Endothelial cell of umbilical vein (primary cell): ENCODE data around the gene PTPDC1. TPM values are rescaled to one million over a fixed set of nuclear protein-coding genes. Genes with fewer than 3 reads are reported as not detected.

ENCODE experiments used
- BruUV-seq: library from RNA; stranded (reverse); fragments of 400-500 nt; replicated peaks from 2 replicates; lab custom pipeline; 2021; lab: Mats Ljungman, UMichigan
- CTCF ChIA-PET: fragments of 300-600, 350-600 bp; sonication (Branson Sonifier 250); formaldehyde crosslinking; loops from one replicate; lab custom pipeline; 2021; ENCODE audit warnings: antibody characterized with exemption, inconsistent platforms; lab: Charles Lee
- POLR2A ChIA-PET: fragments of 300-600, 350-600 bp; sonication (Branson Sonifier 250); formaldehyde crosslinking; loops from one replicate; lab custom pipeline; 2021; ENCODE audit warnings: antibody characterized with exemption, inconsistent platforms; lab: Charles Lee
- DNase-seq: peaks from one replicate; pipeline ENCODE4 v3.0.0-alpha.2; 2011; ENCODE audit warnings: low read depth, low spot score
- FAIRE-seq: peaks from 2 replicates; lab custom pipeline; 2011; peaks lifted over from hg19 to GRCh38; lab: Jason Lieb, UNC
- H2AFZ ChIP-seq: 2 replicates; pipeline ENCODE4 v1.6.0; 2012; ENCODE audit warnings: low read depth, low read length, control low read depth, inconsistent platforms
- H3K27ac ChIP-seq: 2 replicates; pipeline ENCODE4 v1.5.1; 2011; ENCODE audit warnings: low read depth, mild to moderate bottlenecking, control low read depth, low read length, moderate library complexity; ENCODE audit not compliant: insufficient read depth
- H3K27me3 ChIP-seq, 2 experiments: 2 replicates each; pipeline versions ENCODE4 v1.6.0 to v1.6.1; 2011; ENCODE audit warnings: low read length in 2 of 2, mixed read lengths in 1 of 2; ENCODE audit not compliant: control insufficient read depth in 2 of 2, insufficient read depth in 2 of 2
- H3K36me3 ChIP-seq, 2 experiments: 2 replicates in 1 of 2; 3 replicates in 1 of 2; pipeline ENCODE4 v1.5.1; 2011; ENCODE audit warnings: low read length in 2 of 2, mild to moderate bottlenecking in 1 of 2, moderate library complexity in 1 of 2; ENCODE audit not compliant: control insufficient read depth in 2 of 2, insufficient read depth in 2 of 2; ENCODE audit errors: extremely low read depth in 1 of 2
- H3K4me1 ChIP-seq: 3 replicates; pipeline ENCODE4 v1.5.1; 2011; ENCODE audit warnings: mild to moderate bottlenecking, low read length; ENCODE audit not compliant: control insufficient read depth, insufficient read depth; ENCODE audit errors: extremely low read depth
- H3K4me2 ChIP-seq: 2 replicates; pipeline ENCODE4 v1.6.1; 2011; ENCODE audit warnings: low read length, control low read depth, mixed read lengths; ENCODE audit not compliant: insufficient read depth
- H3K4me3 ChIP-seq, 3 experiments: fragments of 200-600 bp in 1 of 3; sonication (generic), shearing (Covaris generic) in 1 of 3; replicated peaks in 1 of 3; 2 replicates each; pipeline ENCODE4 v1.5.1; 2011 to 2016; ENCODE audit warnings: control low read depth in 3 of 3, low read length in 3 of 3, mild to moderate bottlenecking in 2 of 3, inconsistent platforms in 1 of 3, low read depth in 1 of 3, moderate library complexity in 1 of 3; ENCODE audit not compliant: insufficient read depth in 1 of 3
- H3K79me2 ChIP-seq: 2 replicates; pipeline ENCODE4 v1.6.0; 2012; ENCODE audit warnings: low read length, inconsistent platforms; ENCODE audit not compliant: control insufficient read depth, insufficient read depth
- H3K9ac ChIP-seq: replicated peaks from 2 replicates; pipeline ENCODE3; 2011; ENCODE audit warnings: low read length, control low read depth; ENCODE audit not compliant: insufficient read depth; ENCODE audit errors: extremely low read depth
- H3K9me1 ChIP-seq: replicated peaks from 3 replicates; pipeline ENCODE4 v1.6.0; 2011; ENCODE audit warnings: mild to moderate bottlenecking, low read length; ENCODE audit not compliant: control insufficient read depth, insufficient read depth; ENCODE audit errors: extremely low read depth
- H3K9me3 ChIP-seq: replicated peaks from 2 replicates; pipeline ENCODE4 v1.5.1; 2012; ENCODE audit warnings: low read length, inconsistent platforms; ENCODE audit not compliant: control insufficient read depth, insufficient read depth
- H4K20me1 ChIP-seq: replicated peaks from 2 replicates; pipeline ENCODE3; 2011; ENCODE audit warnings: mild to moderate bottlenecking, low read length; ENCODE audit not compliant: control insufficient read depth, insufficient read depth; ENCODE audit errors: extremely low read depth
- EZH2 ChIP-seq: IDR thresholded peaks from 2 replicates; pipeline ENCODE4 v1.6.1; 2012; ENCODE audit warnings: borderline replicate concordance, low read depth, mild to moderate bottlenecking, moderate library complexity, low read length, inconsistent platforms; ENCODE audit not compliant: severe bottlenecking
- FOS ChIP-seq: IDR thresholded peaks from 2 replicates; pipeline ENCODE4 v1.6.1; 2011; ENCODE audit warnings: mild to moderate bottlenecking, low read length, moderate library complexity, borderline replicate concordance; ENCODE audit not compliant: insufficient read depth
- GATA2 ChIP-seq: IDR thresholded peaks from 2 replicates; pipeline ENCODE4 v1.7.0; 2011; ENCODE audit warnings: low read depth, mild to moderate bottlenecking, moderate library complexity, mixed read lengths, low read length; ENCODE audit not compliant: insufficient read length, insufficient read depth
- JUN ChIP-seq: IDR thresholded peaks from 2 replicates; pipeline ENCODE4 v1.6.1; 2011; ENCODE audit warnings: borderline replicate concordance, low read depth; ENCODE audit not compliant: insufficient read length, insufficient read depth
- POLR2A ChIP-seq: IDR thresholded peaks from 2 replicates; pipeline ENCODE4 v1.6.1; 2012; ENCODE audit warnings: low read depth, mild to moderate bottlenecking, control low read depth, low read length
- dilution Hi-C: fragments of 300-500 bp; cut with MboI; formaldehyde crosslinking; loops from one replicate; pipeline ENCODE4 v1.15.0; 2019; ENCODE audit warnings: low sequenced_read_pairs; ENCODE audit not compliant: extremely low pct_ligation_motif_present
- intact Hi-C: fragments of 100-400 bp; cut with micrococcal nuclease; formaldehyde crosslinking; loops from one replicate; pipeline ENCODE4 v1.10.0; 2022
- polyA plus RNA-seq, 4 experiments: library from polyadenylated mRNA; depleted of rRNA in 3 of 4; stranded (reverse) in 3 of 4; unstranded in 1 of 4; fragments of >200 nt; gene quantifications; 2 replicates each; pipeline versions ENCODE4 v1.2.1 to v1.2.3, GENCODE V29; 2011 to 2012; ENCODE audit warnings: missing spikeins in 1 of 4
- total RNA-seq: library from RNA; stranded (reverse); gene quantifications from 2 replicates; pipeline ENCODE4 v1.2.3, GENCODE V29; 2021
- TF ChIP-seq, protein P1 (sequence below), 2 donors: IDR thresholded peaks; 1 replicate in 1 of 2; 2 replicates in 1 of 2; pipeline ENCODE4 v1.5.1; 2011; ENCODE audit warnings: low read length in 2 of 2, mild to moderate bottlenecking in 2 of 2, moderate library complexity in 2 of 2, control low read depth in 1 of 2, inconsistent platforms in 1 of 2, low read depth in 1 of 2; ENCODE audit not compliant: insufficient read depth in 1 of 2; ENCODE audit errors: extremely low read depth in 1 of 2

Gene PTPDC1
- total and polyA plus RNA-seq, 2 donors (not counting 3 experiments of a cell fraction or from before 2014, with no cell fraction given): 4.3 to 9.1 TPM

DNA sequence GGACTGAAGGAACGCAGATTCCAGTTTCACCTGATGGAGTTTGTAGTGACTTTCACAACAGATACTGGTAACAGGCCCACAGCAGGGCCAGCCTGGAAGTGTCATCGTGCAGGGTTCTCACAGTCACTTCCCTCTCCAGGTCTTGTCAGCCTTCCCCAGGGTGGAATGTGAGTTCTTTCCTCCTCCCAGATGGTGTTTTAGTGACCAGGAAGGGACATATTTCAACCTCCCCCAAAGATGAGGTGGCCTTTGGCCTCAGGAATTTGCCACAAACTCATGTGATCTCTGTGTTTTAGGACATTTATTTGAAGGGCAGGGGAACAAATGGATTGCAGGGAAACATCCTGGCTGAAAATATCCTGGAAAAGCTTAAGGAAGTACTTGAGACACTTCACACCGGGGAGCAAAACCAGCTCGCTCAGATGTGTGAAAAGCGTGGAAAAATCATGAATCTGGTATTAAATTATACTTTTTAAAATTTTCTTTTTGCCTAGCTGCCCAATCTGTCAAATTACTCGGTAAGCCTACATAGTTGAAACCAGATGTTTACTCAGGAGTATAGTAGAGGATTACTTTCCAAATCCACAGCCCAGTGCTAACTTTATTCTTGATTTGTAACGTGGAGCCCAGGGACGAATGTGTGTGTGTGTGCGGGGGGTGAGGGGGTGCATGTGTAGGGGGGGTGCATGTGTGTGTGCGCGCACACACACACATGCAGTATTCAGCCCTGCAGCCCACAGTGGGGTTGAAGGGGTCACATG lies 66.8 kb downstream of the PTPDC1 start:
- Histone ChIP-seq H4K20me1 (no peaks in the 10 kb centered on the region), H3K27me3 (no peaks in the 10 kb centered on the region), H3K9me3 (no peaks in the 10 kb centered on the region), H3K79me2 (no peaks in the 10 kb centered on the region), H3K9ac (no peak overlapping the region), H3K9me1 (no peaks in the 10 kb centered on the region), H3K4me2 (no peak overlapping the region), H3K4me1 (no peaks in the 10 kb centered on the region), H3K27ac (no peak overlapping the region), H2AFZ (no peak overlapping the region), H3K4me3 (no peak overlapping the region), H3K36me3 (no peaks in the 10 kb centered on the region)
- intact Hi-C loops: no loop called here
- TF ChIP-seq, protein P1, sequence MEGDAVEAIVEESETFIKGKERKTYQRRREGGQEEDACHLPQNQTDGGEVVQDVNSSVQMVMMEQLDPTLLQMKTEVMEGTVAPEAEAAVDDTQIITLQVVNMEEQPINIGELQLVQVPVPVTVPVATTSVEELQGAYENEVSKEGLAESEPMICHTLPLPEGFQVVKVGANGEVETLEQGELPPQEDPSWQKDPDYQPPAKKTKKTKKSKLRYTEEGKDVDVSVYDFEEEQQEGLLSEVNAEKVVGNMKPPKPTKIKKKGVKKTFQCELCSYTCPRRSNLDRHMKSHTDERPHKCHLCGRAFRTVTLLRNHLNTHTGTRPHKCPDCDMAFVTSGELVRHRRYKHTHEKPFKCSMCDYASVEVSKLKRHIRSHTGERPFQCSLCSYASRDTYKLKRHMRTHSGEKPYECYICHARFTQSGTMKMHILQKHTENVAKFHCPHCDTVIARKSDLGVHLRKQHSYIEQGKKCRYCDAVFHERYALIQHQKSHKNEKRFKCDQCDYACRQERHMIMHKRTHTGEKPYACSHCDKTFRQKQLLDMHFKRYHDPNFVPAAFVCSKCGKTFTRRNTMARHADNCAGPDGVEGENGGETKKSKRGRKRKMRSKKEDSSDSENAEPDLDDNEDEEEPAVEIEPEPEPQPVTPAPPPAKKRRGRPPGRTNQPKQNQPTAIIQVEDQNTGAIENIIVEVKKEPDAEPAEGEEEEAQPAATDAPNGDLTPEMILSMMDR (IDR thresholded peaks at IDR 0.05; ENCODE audit: extremely low read depth in 1 of 2, insufficient read depth in 1 of 2, low read depth in 1 of 2, low read length in 2 of 2): no peak
- no peak for TF ChIP-seq POLR2A
- TF ChIP-seq EZH2: no peak
- POLR2A ChIA-PET: no interaction called here
- DNase-seq: no peak
- dilution Hi-C loops: no loop called here
- no TSS peak for BruUV-seq
- CTCF ChIA-PET: no interaction called here
- FAIRE-seq: no peak

DNA sequence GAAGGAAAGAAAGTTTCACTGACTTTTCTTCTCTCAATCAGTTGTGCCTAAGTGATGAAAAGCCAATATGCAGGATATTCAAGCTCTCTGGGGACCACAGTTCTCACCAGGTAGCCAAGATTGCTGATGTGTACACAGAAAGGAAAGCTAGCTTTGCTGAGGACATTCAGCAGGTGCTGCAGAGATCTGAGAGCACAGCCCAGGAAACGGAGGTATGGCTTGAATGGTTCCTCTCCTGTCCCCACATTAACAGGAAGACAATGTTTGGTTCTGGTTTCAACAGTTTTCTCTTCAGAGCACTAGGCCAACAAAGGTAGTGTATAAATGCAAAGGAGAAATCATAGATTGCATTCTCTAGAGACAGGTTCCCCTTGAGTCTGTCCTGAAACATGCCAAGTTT lies 69.6 kb downstream of the PTPDC1 start:
- intact Hi-C loops (no loop called here), dilution Hi-C loops (no loop called here)
- FAIRE-seq (no peak), DNase-seq (no peak)
- Histone ChIP-seq H3K4me3 (no peak overlapping the region), H3K9me1 (no peaks in the 10 kb centered on the region), H3K36me3 (no peaks in the 10 kb centered on the region), H3K27me3 (no peaks in the 10 kb centered on the region), H3K27ac (no peak overlapping the region), H3K9ac (no peak overlapping the region), H3K4me1 (peaks cover 10% of the 10 kb centered on the region), H2AFZ (no peak overlapping the region), H3K4me2 (no peak overlapping the region), H3K9me3 (no peaks in the 10 kb centered on the region), H3K79me2 (no peaks in the 10 kb centered on the region), H4K20me1 (no peaks in the 10 kb centered on the region)
- BruUV-seq: no TSS peak
- ChIA-PET CTCF (no interaction called here), POLR2A (no interaction called here)
- TF ChIP-seq JUN (no peak), GATA2 (no peak), FOS (no peak), POLR2A (no peak)
- TF ChIP-seq, protein P1 (IDR thresholded peaks at IDR 0.05; ENCODE audit: extremely low read depth in 1 of 2, insufficient read depth in 1 of 2, low read depth in 1 of 2, low read length in 2 of 2): no peak
